GM12874 (cell line): ENCODE results near the gene RAPGEF4.

Experiments used
- TF ChIP-seq, protein P1 (sequence below): IDR thresholded peaks from 2 replicates; pipeline ENCODE4 v1.5.1; 2011; ENCODE audit warnings: low read depth, mild to moderate bottlenecking, control low read depth, low read length, moderate library complexity; ENCODE audit not compliant: insufficient read depth

The RAPGEF4 gene

DNA sequence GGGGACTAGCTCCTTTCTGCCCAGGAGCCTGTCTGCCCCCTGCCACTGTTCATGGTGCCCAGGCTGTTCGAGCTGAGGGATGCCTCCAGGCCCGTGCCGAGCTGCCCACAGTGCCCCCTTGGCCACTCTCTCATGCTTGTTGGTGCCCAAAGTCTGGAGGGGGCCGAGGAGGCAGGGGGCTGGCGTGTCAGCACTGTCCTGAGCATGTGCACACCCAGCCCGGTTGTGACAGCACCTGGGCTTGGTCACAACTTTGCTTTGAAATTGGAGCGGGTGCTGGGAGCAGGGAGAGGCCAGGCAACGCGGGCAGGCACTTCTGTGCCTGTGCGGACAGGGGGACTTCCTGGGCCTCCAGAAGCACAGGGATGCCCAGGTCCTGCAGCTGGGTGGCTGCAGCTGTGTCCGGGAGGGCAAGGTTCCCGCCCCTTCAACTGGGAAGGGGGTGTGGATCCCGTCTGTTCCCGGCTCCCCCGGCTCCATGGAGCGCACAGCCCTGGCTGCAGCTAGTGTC, 22.2 kb upstream of the RAPGEF4 start:
- TF ChIP-seq, protein P1, sequence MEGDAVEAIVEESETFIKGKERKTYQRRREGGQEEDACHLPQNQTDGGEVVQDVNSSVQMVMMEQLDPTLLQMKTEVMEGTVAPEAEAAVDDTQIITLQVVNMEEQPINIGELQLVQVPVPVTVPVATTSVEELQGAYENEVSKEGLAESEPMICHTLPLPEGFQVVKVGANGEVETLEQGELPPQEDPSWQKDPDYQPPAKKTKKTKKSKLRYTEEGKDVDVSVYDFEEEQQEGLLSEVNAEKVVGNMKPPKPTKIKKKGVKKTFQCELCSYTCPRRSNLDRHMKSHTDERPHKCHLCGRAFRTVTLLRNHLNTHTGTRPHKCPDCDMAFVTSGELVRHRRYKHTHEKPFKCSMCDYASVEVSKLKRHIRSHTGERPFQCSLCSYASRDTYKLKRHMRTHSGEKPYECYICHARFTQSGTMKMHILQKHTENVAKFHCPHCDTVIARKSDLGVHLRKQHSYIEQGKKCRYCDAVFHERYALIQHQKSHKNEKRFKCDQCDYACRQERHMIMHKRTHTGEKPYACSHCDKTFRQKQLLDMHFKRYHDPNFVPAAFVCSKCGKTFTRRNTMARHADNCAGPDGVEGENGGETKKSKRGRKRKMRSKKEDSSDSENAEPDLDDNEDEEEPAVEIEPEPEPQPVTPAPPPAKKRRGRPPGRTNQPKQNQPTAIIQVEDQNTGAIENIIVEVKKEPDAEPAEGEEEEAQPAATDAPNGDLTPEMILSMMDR = no peak

GRCh38 chr2:172722481-172722880, 13.2 kb upstream of the RAPGEF4 start:
- TF ChIP-seq, protein P1 = no peak

GRCh38 chr2:172723286-172723685, 12.4 kb upstream of the RAPGEF4 start:
- TF ChIP-seq, protein P1 = no peak

- TF ChIP-seq, protein P1 = no peak
These were observed 10.9 kb upstream of the RAPGEF4 start for GRCh38 chr2:172724724-172725123.

GRCh38 chr2:172725284-172725683, 10.4 kb upstream of the RAPGEF4 start:
- TF ChIP-seq, protein P1 = no peak

DNA sequence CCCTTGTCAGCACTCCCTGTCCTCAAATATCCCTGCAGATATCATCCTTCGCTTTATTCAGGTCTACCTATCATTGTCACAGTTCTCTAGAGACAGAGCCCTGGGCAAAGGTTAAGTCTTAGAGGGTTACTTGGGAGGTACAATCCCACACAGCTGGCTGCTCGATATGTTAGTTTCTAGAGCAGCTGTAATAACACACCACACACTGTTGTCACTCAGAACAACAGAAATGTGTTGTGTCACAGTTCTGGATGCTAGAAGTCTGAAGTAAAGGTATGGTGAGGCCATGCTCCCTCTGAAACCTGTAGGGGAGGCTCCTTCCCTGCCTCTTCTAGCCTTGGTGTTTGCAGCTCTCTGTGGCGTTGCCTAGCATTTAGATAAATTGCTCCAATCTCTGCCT, 9.9 kb upstream of the RAPGEF4 start:
- TF ChIP-seq, protein P1 = no peak

- TF ChIP-seq, protein P1 = no peak
These were observed 9.4 kb upstream of the RAPGEF4 start for GRCh38 chr2:172726172-172726735.
